Upper lobe of left lung (tissue), 6 donors: ENCODE results near the gene AHCYL2. TPM values are rescaled to one million over a fixed set of nuclear protein-coding genes. Genes with fewer than 3 reads are reported as not detected.
A peak's percentile ranks its signal among the peaks of the same experiment; 100 is the strongest.

Source experiments
- ATAC-seq, 2 donors: fragments of 200-7000 bp; cut with Tn5 transposase; one replicate each; pipeline ENCODE4 v1.9.1; 2022; ENCODE audit warnings: mild to moderate bottlenecking in 2 of 2, moderate library complexity in 2 of 2; ENCODE audit not compliant: low FRiP score in 2 of 2
- DNase-seq, 2 donors: peaks; one replicate each; pipeline ENCODE4 v3.0.0-alpha.2; 2019 to 2020
- H3K27ac ChIP-seq, 4 donors: fragments of 200-600 bp; sonication (generic); one replicate each; pipeline ENCODE4 v1.5.1; 2016 to 2019
- H3K27me3 ChIP-seq, 4 donors: fragments of 200-600 bp; sonication (generic); one replicate each; pipeline ENCODE4 v1.5.1; 2017 to 2019
- H3K36me3 ChIP-seq, 4 donors: fragments of 200-600 bp; sonication (generic); one replicate each; pipeline ENCODE4 v1.5.1; 2016 to 2019
- H3K4me1 ChIP-seq, 4 donors: fragments of 200-600 bp; sonication (generic); one replicate each; pipeline ENCODE4 v1.5.1; 2018 to 2019
- H3K4me3 ChIP-seq, 4 donors: fragments of 200-600 bp; sonication (generic); one replicate each; pipeline ENCODE4 v1.5.1; 2017 to 2019; ENCODE audit warnings: mild to moderate bottlenecking in 2 of 4, moderate library complexity in 1 of 4
- H3K9me3 ChIP-seq, 4 donors: fragments of 200-600 bp; sonication (generic); one replicate each; pipeline ENCODE4 v1.5.1; 2018 to 2019
- CTCF ChIP-seq, 6 experiments: fragments of 450-650 bp in 4 of 6; fragments of 200-600 bp in 2 of 6; sonication (generic) in 2 of 6; IDR thresholded peaks; one replicate each; pipeline ENCODE4 v1.5.1; 2016 to 2019; ENCODE audit warnings: antibody characterized with exemption in 6 of 6
- EP300 ChIP-seq, 4 donors: sonication (generic); formaldehyde crosslinking; IDR thresholded peaks; one replicate each; pipeline ENCODE4 v1.5.1; 2017; ENCODE audit warnings: antibody characterized with exemption in 4 of 4, control low read depth in 2 of 4
- POLR2A ChIP-seq, 4 donors: fragments of 450-650 bp; IDR thresholded peaks; one replicate each; pipeline ENCODE4 v1.5.1; 2016 to 2017; ENCODE audit warnings: antibody characterized with exemption in 4 of 4, mild to moderate bottlenecking in 2 of 4
- POLR2AphosphoS5 ChIP-seq, 2 donors: sonication (generic); formaldehyde crosslinking; IDR thresholded peaks; one replicate each; pipeline ENCODE4 v1.5.1; 2017; ENCODE audit warnings: antibody characterized with exemption in 2 of 2
- whole genome bisulfite sequencing, 2 donors: methylation state at CpG; one replicate each; pipeline ENCODE4 v1.1.5; 2017 to 2018; 5-methylcytosine and 5-hydroxymethylcytosine counted together
- total RNA-seq, 6 donors: library from RNA; depleted of rRNA in 4 of 6; stranded (reverse); fragments of >200 nt in 4 of 6; gene quantifications; one replicate each; pipeline versions ENCODE4 v1.1.0 to v1.2.1, GENCODE V29; 2016 to 2021
- donor health status: DM: no; HTN: no; CAD: no; lungs with moderate emphysema.
- donor health status: DM: no; HTN: yes; CAD: no; lungs with severe emphysema.

Gene AHCYL2
- total RNA-seq, 6 donors from 2014 or later = 41.9 to 197 (median 110) TPM

- no peak for ATAC-seq
- Histone ChIP-seq H3K4me3 (no peak overlapping the region), H3K9me3 (no peaks in the 10 kb centered on the region), H3K27me3 (no peaks in the 10 kb centered on the region), H3K36me3 (no peaks in the 10 kb centered on the region), H3K27ac (no peak overlapping the region), H3K4me1 (no peaks in the 10 kb centered on the region)
- no peak for DNase-seq
- 79 to 84% methylated on average over 15 of the region's 15 CpGs for WGBS, 2 donors
- no peak for TF ChIP-seq CTCF (IDR thresholded peaks at IDR 0.05)
- no peak for TF ChIP-seq POLR2A (IDR thresholded peaks at IDR 0.05)
- TF ChIP-seq POLR2AphosphoS5 (IDR thresholded peaks at IDR 0.05) = no peak
- TF ChIP-seq EP300 (IDR thresholded peaks at IDR 0.05) = no peak
These were observed 15.5 kb upstream of the AHCYL2 start for GRCh38 chr7:129209067-129209926.

GRCh38 chr7:129210256-129210988, 14.4 kb upstream of the AHCYL2 start:
- Histone ChIP-seq H3K27me3 (no peaks in the 10 kb centered on the region), H3K36me3 (no peaks in the 10 kb centered on the region), H3K4me1 (no peaks in the 10 kb centered on the region), H3K9me3 (no peaks in the 10 kb centered on the region), H3K4me3 (no peak overlapping the region), H3K27ac (no peak overlapping the region)
- peak; percentile 75 to 88 for DNase-seq
- peak; percentile 63 to 86 (median 80) for TF ChIP-seq CTCF (IDR thresholded peaks at IDR 0.05)
- no peak for TF ChIP-seq POLR2AphosphoS5 (IDR thresholded peaks at IDR 0.05)
- TF ChIP-seq POLR2A (IDR thresholded peaks at IDR 0.05) = no peak
- peak; percentile 77 to 83 for ATAC-seq
- 65 to 76% methylated on average over 12 to 16 of the region's 16 CpGs for WGBS, 2 donors

- ATAC-seq (no peak), DNase-seq (peak in 1 of 2 donors; percentile 72)
- Histone ChIP-seq H3K36me3 (no peaks in the 10 kb centered on the region), H3K27ac (no peak overlapping the region), H3K4me1 (no peaks in the 10 kb centered on the region), H3K9me3 (no peaks in the 10 kb centered on the region), H3K27me3 (no peaks in the 10 kb centered on the region), H3K4me3 (no peak overlapping the region)
- 92 to 94% methylated on average over 14 of the region's 14 CpGs for WGBS, 2 donors
- TF ChIP-seq POLR2A (IDR thresholded peaks at IDR 0.05) (no peak), CTCF (IDR thresholded peaks at IDR 0.05) (no peak)
These were observed 13.9 kb upstream of the AHCYL2 start for GRCh38 chr7:129210989-129211312.

- Histone ChIP-seq H3K36me3 (no peaks in the 10 kb centered on the region), H3K4me3 (no peak overlapping the region), H3K27me3 (no peaks in the 10 kb centered on the region), H3K27ac (no peak overlapping the region), H3K4me1 (no peaks in the 10 kb centered on the region), H3K9me3 (no peaks in the 10 kb centered on the region)
- ATAC-seq (no peak), DNase-seq (no peak)
- WGBS, 2 donors = 95 to 100% methylated on average over 5 to 14 of the region's 14 CpGs
- TF ChIP-seq CTCF (IDR thresholded peaks at IDR 0.05) (no peak), EP300 (IDR thresholded peaks at IDR 0.05) (no peak), POLR2AphosphoS5 (IDR thresholded peaks at IDR 0.05) (no peak), POLR2A (IDR thresholded peaks at IDR 0.05) (no peak)
These were observed 12.7 kb upstream of the AHCYL2 start for GRCh38 chr7:129212126-129212525.
